SK-N-SH (cell line): ENCODE results near the gene NIT1.
A peak's percentile ranks its signal among the peaks of the same experiment; 100 is the strongest.

Experiments
- CTCF ChIP-seq: fragments of 200-600 bp; sonication (generic); IDR thresholded peaks from 2 replicates; pipeline ENCODE4 v1.6.1; 2017; ENCODE audit warnings: antibody characterized with exemption, mild to moderate bottlenecking, moderate library complexity
- EZH2phosphoT487 ChIP-seq: fragments of 200-600 bp; sonication (generic); IDR thresholded peaks from 2 replicates; pipeline ENCODE4 v1.6.1; 2017; ENCODE audit warnings: low read depth, mixed run types, mild to moderate bottlenecking, antibody characterized with exemption, moderate library complexity, borderline replicate concordance
- REST ChIP-seq: IDR thresholded peaks from 2 replicates; pipeline ENCODE4 v1.6.1; 2012; ENCODE audit warnings: mild to moderate bottlenecking, low read depth, low read length, moderate library complexity

- TF ChIP-seq EZH2phosphoT487 = no peak
- TF ChIP-seq CTCF = peak; percentile 65
- TF ChIP-seq REST = no peak
These were observed 46.0 kb upstream of the NIT1 start for GRCh38 chr1:161071886-161072371.
